ENCODE results near the gene GDPD5.
"Not testable (repeated sequence)": the region's sequence is repeated elsewhere in the genome, so short reads cannot be mapped to it uniquely, and the experiment has no call there.

Gene GDPD5

GRCh38 chr11:75428989-75429640, 96.6 kb downstream of the GDPD5 start:
- no peak for DNase-seq (ENCODE audit: low read depth)

DNA sequence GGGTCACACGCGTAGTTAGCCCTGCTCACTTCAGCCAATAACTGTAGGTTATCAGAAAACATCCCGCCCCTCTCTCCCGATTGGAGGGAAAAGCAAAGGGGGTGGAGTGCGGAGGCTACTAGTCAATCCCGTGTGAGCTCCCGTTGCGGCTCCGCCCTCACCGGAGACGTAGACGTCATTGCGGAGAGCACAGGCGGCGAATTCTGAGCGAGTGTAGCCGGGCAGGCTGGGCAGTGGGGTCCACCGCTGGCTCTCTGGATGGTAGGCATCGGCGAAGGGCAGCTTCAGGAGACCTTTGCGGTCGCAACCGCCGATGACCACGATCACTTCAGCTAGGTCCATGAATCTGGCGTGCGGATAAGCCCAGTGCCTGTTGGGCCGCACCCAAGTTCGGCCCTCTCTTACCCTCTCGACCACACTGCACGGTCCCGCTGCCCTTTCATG, 97.4 kb downstream of the GDPD5 start:
- DNase-seq (ENCODE audit: low read depth) = no peak

DNA sequence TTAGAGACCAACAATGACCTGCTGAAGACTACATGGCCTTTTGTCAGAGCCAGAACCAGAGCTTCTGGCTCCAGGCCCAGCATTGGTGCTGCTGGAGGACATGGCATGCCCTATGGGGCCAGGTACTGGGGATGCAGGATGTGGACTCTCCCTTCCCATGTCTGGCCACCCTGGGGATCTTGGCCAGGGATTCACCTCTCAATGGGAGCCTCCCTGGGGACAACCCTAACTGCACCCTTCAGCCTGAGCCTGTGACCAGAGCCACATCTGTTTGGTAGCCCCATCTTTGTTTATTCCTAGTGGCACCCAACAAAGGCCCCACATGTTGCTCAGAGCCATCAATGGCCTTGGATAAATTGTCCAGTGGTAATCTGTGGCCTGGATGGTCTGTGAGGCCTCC, 98.6 kb downstream of the GDPD5 start:
- DNase-seq (ENCODE audit: low read depth) = no peak

DNA sequence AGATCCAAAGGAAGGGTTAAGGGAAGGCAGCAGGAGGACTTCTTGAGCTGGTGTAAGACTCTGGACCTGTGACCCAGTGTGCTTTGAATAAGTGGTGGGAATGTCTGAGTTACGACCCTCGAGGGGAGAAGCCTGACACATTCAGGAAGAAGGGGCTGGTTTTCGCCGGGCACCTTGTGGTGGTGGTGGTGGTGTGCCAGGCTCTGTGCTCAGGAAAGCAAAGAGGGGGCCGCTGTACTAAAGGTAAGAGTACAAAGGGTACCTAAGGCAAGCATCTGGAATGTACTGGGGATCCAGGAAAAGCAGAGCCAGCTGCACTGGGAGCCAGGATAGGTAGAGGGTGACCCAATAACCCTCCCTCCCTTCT, 99.0 kb downstream of the GDPD5 start:
- no peak for DNase-seq (ENCODE audit: low read depth)

GRCh38 chr11:75425422-75425821, 100.3 kb downstream of the GDPD5 start:
- DNase-seq (ENCODE audit: low read depth) = no peak

DNA sequence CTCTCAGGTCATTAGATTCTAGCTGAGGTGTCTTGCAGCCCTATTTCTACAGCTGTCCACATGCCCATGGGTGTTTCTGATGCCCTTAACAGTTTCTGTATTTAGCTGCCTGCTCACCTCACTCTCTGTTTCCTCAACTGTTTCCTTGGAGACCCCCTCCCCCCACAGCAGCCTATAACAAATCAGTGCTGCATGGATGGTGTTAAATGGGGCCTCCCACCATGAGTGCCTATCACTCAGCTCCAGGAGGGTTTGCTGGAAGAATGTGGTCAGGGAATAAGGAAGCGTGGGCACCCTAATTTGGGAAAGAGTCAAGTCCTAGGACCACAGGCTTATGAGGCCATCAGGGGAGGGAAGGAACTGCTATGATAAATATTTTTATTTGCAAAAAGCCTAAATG, 101.3 kb downstream of the GDPD5 start:
- DNase-seq (ENCODE audit: low read depth) = peak; percentile 88

- DNase-seq (ENCODE audit: low read depth) = no peak
Measured at GRCh38 chr11:75423721-75424120, 102.0 kb downstream of the GDPD5 start.

DNA sequence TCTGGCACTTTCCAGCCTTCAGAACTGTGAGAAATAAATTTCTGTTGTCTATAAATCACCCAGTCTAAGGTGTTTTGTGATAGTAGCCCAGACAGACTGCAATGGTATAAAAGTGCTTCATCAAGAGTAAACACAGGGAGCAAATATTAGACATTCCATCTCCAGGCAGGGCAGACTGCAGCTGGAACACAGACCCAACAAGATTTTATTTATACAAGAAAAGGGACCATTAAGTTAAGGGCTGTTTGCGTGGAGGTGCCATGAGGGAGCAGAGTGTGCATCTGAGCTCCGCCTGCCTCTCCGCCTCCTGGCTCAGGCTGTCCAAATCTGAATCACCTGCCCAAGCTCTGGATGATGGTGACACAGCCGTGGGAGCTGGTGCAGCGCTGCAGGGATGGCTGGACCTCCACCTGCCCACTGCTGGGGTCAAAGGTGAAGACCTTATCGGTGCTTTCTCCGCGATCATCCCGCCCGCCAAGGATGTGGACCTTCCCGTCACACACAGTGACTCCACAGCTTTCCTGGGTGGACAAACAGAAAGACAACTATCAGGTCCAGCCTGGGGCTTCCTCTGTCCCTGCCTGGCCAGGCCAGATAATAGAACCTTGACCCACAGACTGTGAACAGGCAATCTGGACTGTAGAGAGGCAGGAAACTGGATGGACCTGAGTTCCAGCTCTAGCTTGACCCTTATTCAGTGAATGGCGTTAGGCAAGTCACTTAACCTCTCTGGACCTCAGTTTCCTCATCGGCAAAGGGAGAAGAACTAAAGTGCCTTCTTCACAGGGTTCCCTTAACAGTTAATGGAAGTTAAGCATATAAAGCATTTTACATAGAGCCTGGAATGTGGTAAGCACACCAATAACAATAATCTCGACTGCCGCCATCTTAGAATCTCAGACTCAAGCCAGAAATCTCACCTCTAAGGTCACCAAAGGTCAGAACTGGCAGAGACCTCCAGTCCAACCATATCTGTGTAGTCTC, 103.2 kb downstream of the GDPD5 start:
- no peak for DNase-seq (ENCODE audit: low read depth)

GRCh38 chr11:75421902-75422247, 103.9 kb downstream of the GDPD5 start:
- no peak for DNase-seq (ENCODE audit: low read depth)

GRCh38 chr11:75421035-75421602, 104.6 kb downstream of the GDPD5 start:
- no peak for DNase-seq (ENCODE audit: low read depth)

DNA sequence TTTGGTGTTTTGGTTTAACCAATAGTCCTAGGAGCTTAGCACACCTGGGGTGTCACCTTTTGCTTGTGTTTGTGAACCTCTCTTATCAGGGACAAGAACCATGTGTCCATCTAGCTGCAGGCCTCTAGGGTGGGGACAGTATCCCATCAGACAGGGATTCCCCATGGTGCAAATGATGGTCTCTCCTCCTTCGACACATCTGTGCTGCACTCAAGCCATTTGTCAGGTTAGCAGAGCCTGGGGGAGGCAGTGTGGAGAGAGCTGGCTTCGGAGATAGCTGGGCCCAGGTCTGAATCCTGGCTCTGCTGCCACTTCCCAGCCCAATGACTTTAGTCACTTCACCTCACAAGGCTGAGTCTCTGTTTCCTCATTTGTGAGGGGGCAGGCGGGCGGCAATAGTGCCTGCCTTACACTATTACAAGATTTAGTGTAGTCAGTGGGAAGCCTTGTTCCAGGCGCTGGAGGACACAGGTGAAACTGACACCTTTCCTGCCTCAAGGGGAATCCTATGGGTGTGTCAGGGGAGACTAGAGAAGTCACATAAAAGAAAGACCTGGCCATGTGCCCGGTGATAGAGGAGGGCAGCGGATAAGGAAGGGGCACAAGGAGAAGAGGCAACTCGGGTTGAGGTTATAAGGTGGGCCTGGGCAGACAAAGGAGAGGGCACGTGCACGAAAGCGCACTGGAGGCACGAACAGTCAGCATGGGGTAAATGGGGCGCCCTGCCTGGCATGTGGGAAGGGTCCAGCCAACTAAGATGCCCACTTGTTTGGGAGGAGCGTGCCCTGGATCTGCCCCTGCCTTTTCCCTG, 105.3 kb downstream of the GDPD5 start:
- no peak for DNase-seq (ENCODE audit: low read depth)

DNA sequence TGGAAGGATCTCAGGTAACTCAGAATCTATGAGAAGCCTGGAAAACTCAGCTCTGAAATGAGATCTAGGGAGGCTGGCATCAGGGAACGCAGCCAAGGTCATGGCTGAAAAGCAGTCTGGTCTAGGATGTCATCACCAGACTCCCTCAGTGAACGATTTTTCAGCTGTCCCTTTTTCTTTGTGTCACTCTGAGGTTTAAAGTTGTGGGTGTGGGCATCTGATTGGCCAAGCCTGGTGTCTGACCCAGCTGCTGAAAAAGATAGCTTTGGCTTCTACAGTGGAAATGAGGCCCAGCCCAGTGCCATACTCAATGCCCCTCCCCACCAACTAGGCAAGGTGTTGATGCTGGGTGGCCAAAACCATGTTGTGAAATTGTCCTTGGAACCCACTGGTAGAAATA, 111.9 kb downstream of the GDPD5 start:
- DNase-seq (ENCODE audit: low read depth) = no peak

DNA sequence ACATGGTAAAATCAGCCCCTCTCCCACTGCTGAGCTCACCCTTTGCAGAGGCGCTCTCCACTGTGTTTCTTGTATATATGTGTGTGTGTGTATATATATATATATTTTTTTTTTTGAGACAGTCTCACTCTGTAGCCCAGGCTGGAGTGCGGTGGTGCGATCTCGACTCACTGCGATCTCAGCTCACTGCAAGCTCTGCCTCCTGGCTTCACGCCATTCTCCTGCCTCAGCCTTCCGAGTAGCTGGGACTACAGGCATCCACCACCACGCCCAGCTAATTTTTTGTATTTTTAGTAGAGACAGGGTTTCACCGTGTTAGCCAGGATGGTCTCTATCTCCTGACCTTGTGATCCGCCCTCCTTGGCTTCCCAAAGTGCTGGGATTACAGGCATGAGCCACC, 112.6 kb downstream of the GDPD5 start:
- not testable (repeated sequence) for DNase-seq (ENCODE audit: low read depth)

DNA sequence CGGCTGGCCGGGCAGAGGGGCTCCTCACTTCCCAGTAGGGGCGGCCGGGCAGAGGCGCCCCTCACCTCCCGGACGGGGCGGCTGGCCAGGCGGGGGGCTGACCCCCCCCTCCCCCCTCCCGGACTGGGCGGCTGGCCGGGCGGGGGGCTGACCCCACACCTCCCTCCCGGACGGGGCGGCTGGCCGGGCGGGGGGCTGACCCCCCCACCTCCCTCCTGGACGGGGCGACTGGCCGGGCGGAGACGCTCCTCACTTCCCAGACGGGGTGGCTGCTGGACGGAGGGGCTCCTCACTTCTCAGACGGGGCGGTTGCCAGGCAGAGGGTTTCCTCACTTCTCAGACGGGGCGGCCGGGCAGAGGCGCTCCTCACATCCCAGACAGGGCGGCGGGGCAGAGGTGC, 115.8 kb downstream of the GDPD5 start:
- not testable (repeated sequence) for DNase-seq (ENCODE audit: low read depth)

GRCh38 chr11:75408957-75409219, 116.9 kb downstream of the GDPD5 start:
- DNase-seq (ENCODE audit: low read depth) = no peak

- DNase-seq (ENCODE audit: low read depth) = peak; percentile 87
Measured at GRCh38 chr11:75406338-75406777, 119.4 kb downstream of the GDPD5 start.

DNA sequence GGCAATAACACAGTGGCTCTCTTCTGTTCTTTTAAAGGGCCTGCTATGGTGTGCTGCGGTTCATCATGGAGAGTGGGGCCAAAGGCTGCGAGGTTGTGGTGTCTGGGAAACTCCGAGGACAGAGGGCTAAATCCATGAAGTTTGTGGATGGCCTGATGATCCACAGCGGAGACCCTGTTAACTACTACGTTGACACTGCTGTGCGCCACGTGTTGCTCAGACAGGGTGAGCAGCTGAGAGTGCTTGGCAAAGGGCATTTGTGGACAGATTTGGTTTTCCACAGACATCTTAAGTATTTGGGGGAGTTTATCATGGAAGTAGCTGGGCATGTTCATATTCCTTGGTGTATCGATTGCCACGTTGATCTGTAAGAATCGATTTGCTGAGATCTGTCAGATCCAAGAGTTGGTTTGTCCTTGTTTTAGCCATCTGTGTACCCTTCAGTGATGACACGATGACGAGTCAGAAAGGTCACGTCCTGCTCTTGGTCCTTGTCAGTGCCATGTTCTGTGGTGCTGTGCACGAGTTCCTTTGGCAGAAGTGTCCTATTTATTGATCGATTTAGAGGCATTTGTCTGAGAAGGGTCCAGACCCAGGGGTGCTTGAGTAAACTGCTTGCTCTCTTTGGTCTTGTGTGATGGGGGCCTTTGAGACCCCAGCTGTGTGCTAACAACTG, 121.6 kb downstream of the GDPD5 start:
- no peak for DNase-seq (ENCODE audit: low read depth)

- DNase-seq (ENCODE audit: low read depth) = no peak
Measured at GRCh38 chr11:75403037-75403436, 122.7 kb downstream of the GDPD5 start.

DNA sequence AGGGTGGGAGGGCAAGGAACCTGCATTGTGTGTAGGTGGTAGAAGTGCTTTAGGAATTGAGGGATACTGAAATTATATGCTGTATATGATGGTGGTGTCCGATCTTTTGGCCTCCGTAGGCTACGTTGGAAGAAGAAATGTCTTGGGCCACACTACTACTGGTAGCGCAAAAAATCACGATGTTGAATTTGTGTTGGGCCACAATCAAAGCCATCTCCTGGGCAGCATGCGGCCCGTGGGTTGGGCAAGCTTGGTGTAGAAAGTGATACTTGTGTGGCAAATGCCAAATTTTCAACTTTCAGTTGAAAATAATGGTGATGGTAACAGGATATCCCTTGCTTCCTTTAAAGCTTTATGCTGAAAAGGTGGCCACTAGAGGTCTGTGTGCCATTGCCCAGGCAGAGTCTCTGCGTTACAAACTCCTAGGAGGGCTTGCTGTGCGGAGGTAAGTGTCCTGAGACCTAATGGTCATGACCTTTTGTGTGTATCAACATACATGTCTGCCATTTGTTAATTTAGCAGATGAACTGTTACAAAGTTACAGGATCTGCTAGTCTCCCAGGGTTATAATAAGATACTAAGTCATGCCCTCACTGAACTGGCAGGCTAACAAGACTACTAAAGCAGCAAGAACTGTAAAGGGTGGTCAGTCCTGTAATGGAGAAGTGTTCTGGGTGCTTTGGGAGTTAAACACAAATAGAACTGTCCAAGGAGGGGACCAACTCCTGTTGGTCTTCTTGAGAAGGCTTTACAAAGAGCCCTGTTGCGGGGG, 123.6 kb downstream of the GDPD5 start:
- no peak for DNase-seq (ENCODE audit: low read depth)

DNA sequence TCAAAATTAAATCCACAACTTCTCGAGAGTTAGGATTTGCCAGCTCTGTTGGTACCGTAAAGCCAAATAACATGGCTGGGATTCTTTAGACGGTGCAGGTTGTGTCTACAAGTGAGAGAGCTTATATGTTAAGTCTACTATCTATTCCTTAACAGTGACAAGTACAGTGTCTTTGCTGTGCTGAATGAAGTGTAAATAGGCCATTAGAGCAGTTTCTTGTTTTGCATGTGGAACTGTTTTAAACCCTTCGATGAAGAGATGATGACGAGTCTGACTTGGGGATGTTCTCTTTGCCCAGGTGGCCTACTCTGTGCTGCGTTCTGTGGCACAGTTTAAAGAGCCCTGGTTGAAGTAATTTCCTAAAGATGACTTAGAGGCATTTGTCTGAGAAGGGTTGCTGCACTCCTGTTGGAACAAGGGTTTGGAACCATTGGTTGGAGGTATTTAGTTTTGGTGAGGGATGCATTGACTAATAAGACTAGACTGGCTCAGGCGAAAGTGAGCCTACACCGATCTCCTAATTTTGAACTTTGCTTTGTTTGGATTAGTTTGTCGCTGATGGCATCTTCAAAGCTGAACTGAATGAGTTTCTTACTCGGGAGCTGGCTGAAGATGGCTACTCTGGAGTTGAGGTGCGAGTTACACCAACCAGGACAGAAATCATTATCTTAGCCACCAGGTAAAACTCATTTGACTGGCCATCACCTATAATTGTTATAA, 125.4 kb downstream of the GDPD5 start:
- no peak for DNase-seq (ENCODE audit: low read depth)

All from CMK (cell line).